T-helper 1 cell treated with Interleukin-12 subunit alpha and Interleukin-12 subunit beta and Interleukin-4 antibody, amounts not matched to agents 30 ng/mL and 1 ng/mL, for 36 hours (primary cell): Measurements from ENCODE around the gene ASB7. TPM values are rescaled to one million over a fixed set of nuclear protein-coding genes. Genes with fewer than 3 reads are reported as not detected.
"Not testable (repeated sequence)": the region's sequence is repeated elsewhere in the genome, so short reads cannot be mapped to it uniquely, and the experiment has no call there.

ENCODE experiments used
- intact Hi-C: fragments of 100-400 bp; cut with micrococcal nuclease; formaldehyde crosslinking; loops from one replicate; pipeline ENCODE4 v1.15.1; 2024
- total RNA-seq: library from RNA; stranded (reverse); gene quantifications from 2 replicates; pipeline ENCODE4 v1.2.3, GENCODE V29; 2022

ASB7 gene
- total RNA-seq, 1 donor from 2014 or later, result 26.7 TPM

DNA sequence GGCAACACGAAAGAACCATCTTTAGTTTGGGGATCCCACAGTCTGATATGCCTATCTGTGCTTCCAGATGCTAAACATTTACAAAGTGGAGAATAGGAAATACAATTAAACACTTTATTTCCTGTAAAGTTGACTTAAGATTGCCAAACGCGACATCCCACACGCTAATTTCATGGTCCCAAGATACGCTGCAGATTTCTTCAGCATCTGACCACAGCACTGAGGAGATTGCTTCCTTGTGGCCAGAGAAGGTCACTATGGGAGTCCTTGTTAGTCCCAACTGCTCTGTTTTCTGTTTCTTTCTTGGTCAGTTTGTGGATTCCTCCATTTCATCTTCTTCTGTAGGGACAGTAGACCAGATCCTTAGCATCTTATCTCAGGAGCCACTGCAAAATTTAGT is 43.3 kb downstream of the ASB7 start:
- intact Hi-C loops, result no loop called here

- intact Hi-C loops, result no loop called here
These were observed 46.6 kb downstream of the ASB7 start for GRCh38 chr15:100648951-100649350.

DNA sequence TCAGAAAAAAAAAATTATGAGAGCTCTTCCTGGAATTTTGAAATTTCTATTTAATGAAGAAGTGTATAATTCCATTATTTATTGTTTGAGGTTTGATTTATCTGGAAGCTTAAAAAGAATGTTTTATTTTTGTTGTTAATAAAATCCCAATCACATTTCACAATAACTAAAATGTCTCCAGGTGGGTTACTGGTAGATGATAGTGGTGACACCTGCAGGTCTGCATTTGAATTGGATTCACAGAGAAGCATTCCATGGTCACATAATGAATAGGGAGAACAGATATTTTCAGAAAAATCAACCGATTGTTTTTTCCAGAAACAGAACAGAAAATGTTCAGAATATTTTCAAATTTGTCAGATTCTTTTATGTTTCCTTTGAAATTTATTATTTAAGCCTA is 48.3 kb downstream of the ASB7 start:
- intact Hi-C loops, result loop anchor here (1.0 kb wide), 1 partner anchor 300 kb away; no protein-coding TSS in a partner anchor

GRCh38 chr15:100651253-100651652 is 48.9 kb downstream of the ASB7 start:
- intact Hi-C loops, result no loop called here

DNA sequence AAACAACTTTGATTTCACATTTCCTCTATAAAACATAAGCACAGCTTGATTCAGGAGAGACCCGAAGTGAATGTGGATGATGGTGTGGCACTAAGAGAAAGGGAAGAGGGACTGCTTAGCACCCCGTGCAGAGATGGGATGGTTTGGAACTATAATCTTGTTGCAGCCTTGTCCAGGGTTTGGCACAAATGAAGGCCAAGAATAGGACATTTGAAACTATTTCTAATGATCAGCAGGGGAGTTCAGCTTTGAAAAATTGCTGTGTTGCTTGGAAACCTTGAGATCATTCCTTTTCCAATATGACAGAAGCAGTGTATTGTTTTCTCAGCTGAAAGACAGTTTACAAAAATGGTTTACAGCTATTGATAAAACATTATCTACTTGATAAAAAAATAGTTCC is 49.7 kb downstream of the ASB7 start:
- intact Hi-C loops, result no loop called here

DNA sequence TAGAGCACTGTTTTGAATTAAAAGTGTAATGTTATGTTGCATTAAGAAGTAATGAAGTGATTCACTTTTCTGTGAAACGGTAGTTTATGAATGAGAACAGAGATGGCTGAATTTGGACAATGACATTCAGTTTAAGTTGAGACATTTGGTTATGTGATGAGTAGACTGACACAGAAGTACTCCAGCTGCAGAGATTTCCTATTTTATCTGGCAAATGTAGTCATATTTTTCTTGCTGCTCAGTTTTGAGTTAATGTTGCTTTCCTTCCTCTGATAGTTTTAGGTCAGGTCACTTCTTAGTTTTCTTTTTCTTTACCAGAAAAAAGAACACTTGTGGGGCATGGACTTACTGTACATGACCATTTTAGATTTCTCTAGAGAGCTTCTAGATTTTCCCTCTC is 51.2 kb downstream of the ASB7 start:
- intact Hi-C loops, result no loop called here

DNA sequence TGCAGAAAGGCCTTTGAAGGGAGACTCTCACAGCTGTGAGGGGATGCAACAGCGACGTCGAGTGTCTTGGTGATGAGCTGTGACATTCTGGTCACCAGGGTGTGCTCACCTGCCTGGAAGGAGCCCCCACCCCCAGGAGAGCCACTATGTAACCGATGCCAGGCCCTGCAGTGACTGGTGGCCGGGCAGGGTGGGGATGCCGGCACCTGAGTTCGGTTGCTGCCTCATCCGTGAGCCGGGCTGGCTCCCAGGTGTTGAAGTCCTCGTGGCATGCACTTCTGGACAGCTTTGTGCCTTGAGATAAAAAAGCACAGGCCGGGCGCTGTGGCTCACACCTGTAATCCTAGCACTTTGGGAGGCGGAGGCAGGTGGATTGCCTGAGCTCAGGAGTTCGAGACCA is 56.5 kb downstream of the ASB7 start:
- intact Hi-C loops, result no loop called here

DNA sequence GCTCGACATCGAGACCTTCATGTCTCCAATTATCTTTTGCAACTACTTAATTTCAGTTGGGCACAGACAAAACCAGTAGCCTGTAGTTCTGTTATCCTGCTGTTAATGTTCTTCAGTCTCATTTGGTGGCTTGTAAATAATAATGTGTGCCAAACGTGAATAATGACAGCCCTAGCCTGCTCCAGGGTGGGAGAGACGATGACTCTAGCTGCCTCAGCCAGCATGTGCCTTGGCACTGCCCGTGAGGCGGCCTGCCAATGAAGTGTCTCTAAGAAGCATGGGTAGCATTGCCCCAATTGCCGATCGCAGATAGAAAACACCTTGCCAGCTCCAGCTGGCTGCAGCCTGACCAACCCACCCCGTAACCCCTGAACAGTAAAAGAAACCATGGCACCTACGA is 58.8 kb downstream of the ASB7 start:
- intact Hi-C loops, result no loop called here

GRCh38 chr15:100663086-100663914 is 60.9 kb downstream of the ASB7 start:
- intact Hi-C loops, result no loop called here

DNA sequence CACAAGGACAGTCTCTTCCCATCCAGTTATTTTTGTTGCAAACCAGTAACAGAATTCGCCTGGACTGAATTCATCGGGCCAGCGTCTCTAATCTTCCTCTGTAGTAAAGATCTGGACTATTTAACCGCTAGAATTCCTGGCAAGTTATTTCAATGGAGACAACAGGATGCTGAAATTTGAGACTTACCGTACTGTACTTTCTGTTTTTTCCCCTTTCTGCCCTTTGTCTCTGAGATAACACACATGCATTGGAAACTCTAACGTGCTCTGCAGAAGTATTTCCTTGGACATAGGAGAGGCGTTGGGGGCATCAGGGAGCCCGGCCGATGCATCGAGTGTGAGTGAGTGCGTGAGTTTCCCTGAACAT is 61.5 kb downstream of the ASB7 start:
- intact Hi-C loops, result no loop called here

DNA sequence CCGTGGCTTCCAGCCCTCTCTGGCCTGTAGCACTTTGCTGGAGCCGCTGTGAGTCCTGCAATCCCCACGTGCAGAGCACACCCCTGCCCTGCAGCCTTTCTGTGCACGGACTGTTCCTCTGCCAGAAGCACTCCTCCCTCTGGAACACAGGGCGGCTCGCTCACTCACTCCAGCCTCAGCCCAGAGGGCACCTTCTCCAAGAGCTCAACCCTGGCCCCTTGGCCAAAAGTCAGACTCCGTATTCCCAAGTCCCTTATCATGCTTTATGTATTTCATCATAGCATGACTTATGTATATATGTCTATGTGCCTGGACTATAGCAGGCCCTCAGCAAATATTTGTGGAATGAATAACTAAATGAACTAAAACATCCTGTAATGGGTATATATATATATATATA is 63.2 kb downstream of the ASB7 start:
- intact Hi-C loops, result no loop called here

DNA sequence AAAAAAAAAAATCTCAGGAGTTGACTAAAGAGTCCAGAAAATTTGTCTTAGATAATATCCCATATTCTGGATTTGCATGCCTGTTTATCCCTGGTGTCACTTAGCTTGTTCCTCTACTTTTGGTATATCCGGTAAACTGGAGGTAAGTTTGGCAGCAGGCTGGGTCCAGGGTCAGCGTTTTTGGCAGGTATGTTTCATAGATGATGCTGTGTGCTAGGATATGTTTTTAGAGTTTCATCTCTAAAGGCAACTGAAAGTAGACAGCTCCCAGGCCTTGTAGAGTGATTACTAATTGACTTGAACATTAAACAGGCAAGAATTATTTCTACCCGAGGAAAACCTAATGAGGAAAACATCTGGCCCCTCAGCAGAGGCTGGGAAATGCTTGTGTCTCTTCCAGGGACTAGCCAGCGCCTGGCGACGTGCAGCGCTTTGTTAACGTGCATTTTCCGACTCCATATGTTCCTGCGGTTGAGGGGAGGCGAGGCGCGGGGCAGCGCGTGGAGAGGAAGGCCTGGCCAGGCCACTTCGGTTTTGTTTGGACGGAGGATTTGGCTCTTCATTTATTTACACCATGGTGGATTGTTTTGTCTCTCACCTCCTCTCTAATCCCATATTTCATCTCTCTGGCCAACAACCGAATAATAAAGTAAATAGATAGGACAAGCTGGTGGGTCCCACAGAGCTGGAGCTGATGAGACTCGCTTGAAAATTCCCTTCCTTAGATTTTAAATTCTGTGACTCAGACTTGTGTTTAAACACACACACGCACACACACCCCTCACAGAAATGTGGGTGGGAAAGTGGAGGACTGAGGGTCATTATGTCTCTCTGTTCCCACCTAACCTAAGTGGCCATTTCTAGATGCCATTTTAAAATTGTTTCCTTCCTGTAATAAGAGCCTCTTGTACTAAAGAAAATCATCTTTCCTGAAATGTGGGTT is 65.3 kb downstream of the ASB7 start:
- intact Hi-C loops, result no loop called here

DNA sequence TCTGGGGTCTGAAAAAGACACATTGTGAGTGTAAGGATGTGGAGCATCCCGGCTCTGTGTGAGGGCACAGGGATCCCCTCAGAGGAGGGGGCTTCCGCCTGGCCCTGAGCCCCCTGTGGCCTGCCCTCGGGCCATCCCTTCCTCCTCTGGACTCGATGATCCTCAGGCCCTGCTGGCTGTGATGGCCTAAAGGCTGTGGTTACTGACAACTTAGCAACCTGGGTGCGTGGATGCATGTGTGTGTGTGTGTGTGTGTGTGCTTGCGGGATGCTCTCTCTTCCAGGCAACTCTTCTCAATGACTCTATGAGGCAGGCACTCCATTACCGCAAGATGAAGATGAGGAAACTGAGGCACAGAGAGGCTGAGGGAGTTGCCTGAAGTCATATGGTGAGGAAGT is 66.0 kb downstream of the ASB7 start:
- intact Hi-C loops, result no loop called here

- intact Hi-C loops, result no loop called here
These were observed 66.9 kb downstream of the ASB7 start for GRCh38 chr15:100669260-100669659.

DNA sequence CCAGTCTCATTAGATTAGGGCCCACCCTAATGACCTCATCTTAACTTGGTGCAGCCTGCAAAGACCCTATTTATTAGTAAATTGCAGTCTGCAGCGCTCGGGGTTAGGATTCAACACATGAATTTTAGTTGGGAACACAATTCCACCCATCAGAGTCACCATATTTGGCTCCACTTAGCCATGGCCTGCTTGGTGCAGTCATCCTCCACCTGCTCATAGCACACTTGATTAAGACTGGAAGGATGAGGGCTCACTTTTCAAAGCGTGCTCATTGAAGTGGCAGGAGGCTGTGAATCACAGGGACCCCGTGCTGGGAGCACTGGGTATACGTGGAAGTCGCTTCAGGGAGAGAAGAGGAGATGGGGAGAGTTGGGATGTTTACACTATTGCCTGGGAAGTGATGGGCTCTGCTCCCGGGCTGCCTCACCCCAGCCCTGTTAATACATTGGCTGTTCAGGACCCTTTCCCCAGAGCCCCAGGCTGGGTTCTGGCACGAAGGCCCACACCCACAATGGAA is 68.2 kb downstream of the ASB7 start:
- intact Hi-C loops, result no loop called here

GRCh38 chr15:100671124-100671680 is 68.8 kb downstream of the ASB7 start:
- intact Hi-C loops, result no loop called here

GRCh38 chr15:100671858-100672543 is 69.6 kb downstream of the ASB7 start:
- intact Hi-C loops, result no loop called here

DNA sequence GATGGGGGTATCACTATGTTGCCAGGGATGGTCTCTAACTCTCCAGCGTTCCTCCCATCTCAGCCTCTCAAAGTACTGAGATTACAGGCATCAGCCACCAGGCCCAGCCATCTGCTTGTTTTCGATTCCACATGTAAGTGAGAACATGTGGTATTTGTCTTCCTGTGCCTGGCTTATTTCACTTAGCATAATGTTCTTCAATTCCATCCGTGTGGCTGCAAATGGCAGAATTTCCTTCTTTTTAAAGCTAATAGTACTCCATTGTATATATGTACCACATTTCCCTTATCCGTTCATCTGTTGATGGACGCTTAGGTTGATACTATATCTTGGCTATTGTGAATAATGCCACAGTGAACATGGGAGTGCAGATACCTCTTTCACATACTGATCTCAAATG is 70.6 kb downstream of the ASB7 start:
- intact Hi-C loops, result no loop called here

GRCh38 chr15:100679151-100679550 is 76.8 kb downstream of the ASB7 start:
- intact Hi-C loops, result not testable (repeated sequence)

GRCh38 chr15:100680726-100681125 is 78.3 kb downstream of the ASB7 start:
- intact Hi-C loops, result no loop called here

GRCh38 chr15:100681335-100681746 is 79.0 kb downstream of the ASB7 start:
- intact Hi-C loops, result no loop called here
